Heart left ventricle (tissue), 13 donors: Measurements from ENCODE around the gene MFSD1.

Experiments
- POLR2A ChIP-seq, 2 donors: fragments of 450-650 bp; IDR thresholded peaks; one replicate each; pipeline ENCODE4 v1.6.1; 2017; ENCODE audit warnings: antibody characterized with exemption in 2 of 2, mild to moderate bottlenecking in 2 of 2, moderate library complexity in 2 of 2
- TF ChIP-seq, protein P1 (sequence below), 12 donors: fragments of 200-600 bp; sonication (generic) in 4 of 12; IDR thresholded peaks; one replicate each; pipeline versions ENCODE4 v1.5.0 to v1.8.0; 2018 to 2022; ENCODE audit warnings: antibody characterized with exemption in 12 of 12, mild to moderate bottlenecking in 5 of 12
- donor health status: ischemic (EF 13 %, LVEDD 7.1; RV severe dilation, severe dysfunction).
- donor health status: DM: no; HTN: yes; CAD: no.
- donor health status: DM: no; HTN: no; CAD: no.
- donor health status: ischemic (EF 25% LVEDD 6.9; RV normal size, moderate dysfunction).
- donor health status: ischemic (EF 25% LVEDD 5.7; RV mildly dilated, moderate dysfunction).
- donor health status: ischemic (EF 35%, LVEDD 5.7; RV mildly dilated, moderate dysfunction).
- donor health status: nonischemic (EF 11% LVEDD 7.7; RV severe dilation, severe dysfunction).
- donor health status: DM: yes; HTN: yes; CAD: no.
- donor health status: PGD.
- donor health status: ischemic (EF 29% LVEDD 5.4; RV normal size, mild dysfunction).
- donor health status: nonischemic (EF 23%, LVEDD 6.1; RV moderate dilation, normal function).

GRCh38 chr3:158790901-158791589 lies 10.8 kb upstream of the MFSD1 start:
- TF ChIP-seq, protein P1, sequence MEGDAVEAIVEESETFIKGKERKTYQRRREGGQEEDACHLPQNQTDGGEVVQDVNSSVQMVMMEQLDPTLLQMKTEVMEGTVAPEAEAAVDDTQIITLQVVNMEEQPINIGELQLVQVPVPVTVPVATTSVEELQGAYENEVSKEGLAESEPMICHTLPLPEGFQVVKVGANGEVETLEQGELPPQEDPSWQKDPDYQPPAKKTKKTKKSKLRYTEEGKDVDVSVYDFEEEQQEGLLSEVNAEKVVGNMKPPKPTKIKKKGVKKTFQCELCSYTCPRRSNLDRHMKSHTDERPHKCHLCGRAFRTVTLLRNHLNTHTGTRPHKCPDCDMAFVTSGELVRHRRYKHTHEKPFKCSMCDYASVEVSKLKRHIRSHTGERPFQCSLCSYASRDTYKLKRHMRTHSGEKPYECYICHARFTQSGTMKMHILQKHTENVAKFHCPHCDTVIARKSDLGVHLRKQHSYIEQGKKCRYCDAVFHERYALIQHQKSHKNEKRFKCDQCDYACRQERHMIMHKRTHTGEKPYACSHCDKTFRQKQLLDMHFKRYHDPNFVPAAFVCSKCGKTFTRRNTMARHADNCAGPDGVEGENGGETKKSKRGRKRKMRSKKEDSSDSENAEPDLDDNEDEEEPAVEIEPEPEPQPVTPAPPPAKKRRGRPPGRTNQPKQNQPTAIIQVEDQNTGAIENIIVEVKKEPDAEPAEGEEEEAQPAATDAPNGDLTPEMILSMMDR (IDR thresholded peaks at IDR 0.05): peak; percentile 74 to 95 (median 86)
- TF ChIP-seq POLR2A (IDR thresholded peaks at IDR 0.05): no peak
